Measurements from ENCODE around the gene FAM124A. TPM values are rescaled to one million over a fixed set of nuclear protein-coding genes. Genes with fewer than 3 reads are reported as not detected.

FAM124A gene
- total and polyA plus RNA-seq, 10 of the 15 experiments (the other 5 are each of a cell fraction or from before 2014, with no cell fraction given), result not detected

- no peak for TF ChIP-seq MTA3 (IDR thresholded peaks at IDR 0.05; ENCODE audit: borderline replicate concordance, low read length)
- TF ChIP-seq BCL3 (IDR thresholded peaks at IDR 0.05; ENCODE audit: borderline replicate concordance, insufficient read depth, low read depth, low read length, poor library complexity, severe bottlenecking), result no peak
- no peak for TF ChIP-seq SUZ12 (IDR thresholded peaks at IDR 0.05; ENCODE audit: unreplicated experiment)
These were observed 543 bp upstream of the FAM124A start (continued) for GRCh38 chr13:51221674-51222036.

- H3K4me1 ChIP-seq (ENCODE audit: control insufficient read depth, insufficient read depth, low read length), result no peaks in the 10 kb centered on the region
- TF ChIP-seq RELA (IDR thresholded peaks at IDR 0.05; ENCODE audit: borderline replicate concordance, partially characterized antibody) (no peak), EZH2 (IDR thresholded peaks at IDR 0.05; ENCODE audit: borderline replicate concordance, control insufficient read depth, low read depth, low read length) (0 out of 2 replicates have a peak, but pooled peaks have one; percentile 86)
- ATAC-seq (peak; percentile 24), DNase-seq (ENCODE audit: low read depth, low spot score) (no peak), FAIRE-seq (no peak)
- no peaks in the 10 kb centered on the region for H4K20me1 ChIP-seq (ENCODE audit: control insufficient read depth, insufficient read depth)
- H3K9me3 ChIP-seq (replicated peaks; ENCODE audit: control insufficient read depth, insufficient read depth, low read length), result no peaks in the 10 kb centered on the region
- POLR2A ChIA-PET, result no interaction called here
- no peaks in the 10 kb centered on the region for H3K79me2 ChIP-seq (ENCODE audit: control insufficient read depth, insufficient read depth, low read length)
- no peaks in the 10 kb centered on the region for H3K36me3 ChIP-seq (ENCODE audit: control insufficient read depth in 2 of 2, insufficient read depth in 2 of 2, low read length in 1 of 2)
- no peak overlapping the region for H3K27ac ChIP-seq (ENCODE audit: control insufficient read depth, insufficient read depth)
- SMC1A ChIA-PET (ENCODE audit: uncharacterized antibody, unreplicated experiment), result interaction anchor here (1.1 kb wide), 1 partner anchor 22 kb away, joined by 3 read pairs; no protein-coding TSS in a partner anchor
- CTCF ChIA-PET, result no interaction called here
- in situ Hi-C loops (cut with MboI) (no loop called here), intact Hi-C loops (cut with micrococcal nuclease; ENCODE audit: unreplicated experiment) (no loop called here)
- BruUV-seq (replicated peaks), result no TSS peak
- peak overlapping the region; percentile 64; the same call in 1 of the 2 replicates for H3K4me2 ChIP-seq (ENCODE audit: control insufficient read depth, insufficient read depth)
- 13% methylated on average over 34 of the region's 34 CpGs for whole genome bisulfite sequencing (ENCODE audit: insufficient coverage, insufficient replicate concordance, low lambda C conversion rate, missing lambda C conversion rate)
- no peak overlapping the region for H3K9ac ChIP-seq (ENCODE audit: control insufficient read depth, insufficient read depth, low read length)
- no peak overlapping the region for H3K4me3 ChIP-seq
- RAD21 ChIA-PET (ENCODE audit: unreplicated experiment), result interaction anchor here (1.0 kb wide), 1 partner anchor 63 kb away, joined by 3 read pairs; no protein-coding TSS in a partner anchor
- H3K27me3 ChIP-seq (replicated peaks in 1 of 2; ENCODE audit: control insufficient read depth in 2 of 2, insufficient read depth in 2 of 2, low read length in 1 of 2), result peaks cover 6 to 28% of the 10 kb centered on the region in 2 experiments
- peak overlapping the region; percentile 27; the same call in 1 of the 2 replicates for H2AFZ ChIP-seq (ENCODE audit: control insufficient read depth, low read depth, low read length)
These were observed 725 bp downstream of the FAM124A start for GRCh38 chr13:51222686-51223559.

Measured in GM12878 (cell line).